ENCODE measurements around the gene DSEL. TPM values are rescaled to one million over a fixed set of nuclear protein-coding genes. Genes with fewer than 3 reads are reported as not detected.

DSEL gene
- total RNA-seq, 1 experiment from 2014 or later: 0.05 TPM

GRCh38 chr18:67549946-67550345, 33.4 kb upstream of the DSEL start:
- TF ChIP-seq TCF7L2 (IDR thresholded peaks at IDR 0.05; ENCODE audit: borderline replicate concordance, extremely low read depth, insufficient read depth, insufficient read length): no peak
- no peak for TF ChIP-seq JUND (IDR thresholded peaks at IDR 0.05)
- no peak for TF ChIP-seq ATF3 (IDR thresholded peaks at IDR 0.05)
- no peak for TF ChIP-seq SRF (IDR thresholded peaks at IDR 0.05; ENCODE audit: low read depth)
- TF ChIP-seq EZH2 (IDR thresholded peaks at IDR 0.05): no peak
- no peak for TF ChIP-seq ELF1 (IDR thresholded peaks at IDR 0.05; ENCODE audit: borderline replicate concordance, low read depth)
- no peak for TF ChIP-seq EGR1 (IDR thresholded peaks at IDR 0.05; ENCODE audit: low read depth)
- no peak for TF ChIP-seq YY1 (IDR thresholded peaks at IDR 0.05; ENCODE audit: extremely low read depth, insufficient replicate concordance, low read depth, low read length)
- TF ChIP-seq POLR2A (IDR thresholded peaks at IDR 0.05; ENCODE audit: borderline replicate concordance, extremely low read depth, insufficient read depth, insufficient read length): no peak
- no peak for TF ChIP-seq ZBTB33 (IDR thresholded peaks at IDR 0.05; ENCODE audit: extremely low read depth, insufficient replicate concordance, low read length)
- TF ChIP-seq SP1 (IDR thresholded peaks at IDR 0.05; ENCODE audit: low read depth): no peak
- no peak for TF ChIP-seq ZFX (IDR thresholded peaks at IDR 0.05)
- CTCF ChIA-PET: no interaction called here
- RAD21 ChIA-PET (ENCODE audit: low non-redundant PET in 1 of 2, low total read pairs in 2 of 2, uncharacterized antibody in 2 of 2, unreplicated experiment in 2 of 2): no interaction called here
- no peak overlapping the region for H2AFZ ChIP-seq (ENCODE audit: low read depth, low read length, poor library complexity, severe bottlenecking)
- H3K36me3 ChIP-seq (ENCODE audit: control insufficient read depth in 1 of 2, insufficient read depth in 2 of 2, low read length in 2 of 2): no peaks in the 10 kb centered on the region; a peak in 1 of 4 replicates
- POLR2A ChIA-PET: no interaction called here
- H3K79me2 ChIP-seq (ENCODE audit: insufficient read depth, low read length): no peaks in the 10 kb centered on the region
- no peaks in the 10 kb centered on the region for H3K9me2 ChIP-seq (ENCODE audit: insufficient read depth)
- ATAC-seq (no peak), DNase-seq (ENCODE audit: low read depth, low spot score) (no peak)
- H4K20me1 ChIP-seq (ENCODE audit: insufficient read depth): no peaks in the 10 kb centered on the region; the same call in 1 of the 2 replicates
- H3K27ac ChIP-seq (ENCODE audit: low read depth, low read length): no peak overlapping the region
- no peak overlapping the region for H3K4me2 ChIP-seq (ENCODE audit: low read length)
- peaks cover 4 to 13% of the 10 kb centered on the region in 2 experiments; a peak in 2 of 4 replicates for H3K9me3 ChIP-seq (ENCODE audit: control insufficient read depth in 1 of 2, insufficient read depth in 1 of 2, low read depth in 1 of 2, low read length in 2 of 2)
- no TSS peak for BruUV-seq (replicated peaks)
- no peaks in the 10 kb centered on the region for H3K27me3 ChIP-seq (ENCODE audit: insufficient read depth, low read length)
- no peak overlapping the region for H3K4me3 ChIP-seq (replicated peaks in 1 of 2; ENCODE audit: low read depth in 1 of 2, low read length in 2 of 2)
- intact Hi-C loops (cut with micrococcal nuclease): no loop called here
- H3K9ac ChIP-seq (ENCODE audit: low read length): no peak overlapping the region
- H3K4me1 ChIP-seq (ENCODE audit: control insufficient read depth in 1 of 2, insufficient read depth in 2 of 2, low read length in 2 of 2): no peaks in the 10 kb centered on the region
